Epithelial cell of esophagus (primary cell): ENCODE measurements around the gene FN3KRP.

Experiments used
- DNase-seq: peaks from one replicate; pipeline ENCODE4 v3.0.0; 2010; ENCODE audit warnings: low read depth
- H3K4me3 ChIP-seq: 2 replicates; pipeline ENCODE4 v1.5.1; 2011; ENCODE audit warnings: mild to moderate bottlenecking, low read length, control low read depth
- TF ChIP-seq, protein P1 (sequence below): IDR thresholded peaks from 2 replicates; pipeline ENCODE4 v1.5.1; 2011; ENCODE audit warnings: low read depth, mild to moderate bottlenecking, low read length, control low read depth, inconsistent platforms; ENCODE audit not compliant: insufficient read depth; ENCODE audit errors: missing control alignments

The FN3KRP gene, protein sequence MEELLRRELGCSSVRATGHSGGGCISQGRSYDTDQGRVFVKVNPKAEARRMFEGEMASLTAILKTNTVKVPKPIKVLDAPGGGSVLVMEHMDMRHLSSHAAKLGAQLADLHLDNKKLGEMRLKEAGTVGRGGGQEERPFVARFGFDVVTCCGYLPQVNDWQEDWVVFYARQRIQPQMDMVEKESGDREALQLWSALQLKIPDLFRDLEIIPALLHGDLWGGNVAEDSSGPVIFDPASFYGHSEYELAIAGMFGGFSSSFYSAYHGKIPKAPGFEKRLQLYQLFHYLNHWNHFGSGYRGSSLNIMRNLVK

DNA sequence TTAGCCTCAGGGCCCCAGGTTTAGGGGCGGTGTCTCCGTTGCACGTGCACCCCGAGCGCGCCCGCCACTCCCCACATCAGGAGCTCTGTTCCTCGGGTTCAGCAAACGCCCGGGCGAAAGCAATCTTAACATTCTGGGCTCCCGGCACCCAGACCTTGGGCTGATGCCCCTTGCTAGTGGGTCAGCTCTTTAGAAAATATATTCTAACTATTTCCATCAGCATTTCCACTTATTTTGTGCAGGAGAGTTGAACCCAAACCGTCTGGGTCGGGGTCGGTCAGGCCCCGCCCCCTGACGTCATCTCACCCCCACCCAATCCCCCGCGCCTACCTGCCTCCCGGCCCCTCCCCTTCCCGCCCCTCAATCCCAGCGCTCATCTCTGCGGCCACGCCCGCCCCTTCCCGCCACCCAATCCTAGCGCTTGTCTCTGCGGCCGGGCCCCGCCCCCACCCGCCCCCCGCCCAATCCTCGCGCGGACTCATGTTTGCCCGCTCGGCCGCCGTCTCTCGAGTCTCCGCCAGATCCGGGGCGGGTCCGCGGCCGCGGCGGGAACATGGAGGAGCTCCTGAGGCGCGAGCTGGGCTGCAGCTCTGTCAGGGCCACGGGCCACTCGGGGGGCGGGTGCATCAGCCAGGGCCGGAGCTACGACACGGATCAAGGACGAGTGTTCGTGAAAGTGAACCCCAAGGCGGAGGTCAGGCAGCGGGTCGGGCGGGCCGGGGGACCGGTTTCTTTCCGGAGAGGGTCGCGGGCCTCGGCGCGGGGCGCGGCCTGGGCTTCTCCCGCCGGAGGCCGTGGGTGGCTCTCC lies at the start of gene FN3KRP:
FN3KRP (plus strand) TSS at position 504 of the 808 bp plus-strand sequence; CDS start at position 554, 50 bp downstream.
- TF ChIP-seq, protein P1, sequence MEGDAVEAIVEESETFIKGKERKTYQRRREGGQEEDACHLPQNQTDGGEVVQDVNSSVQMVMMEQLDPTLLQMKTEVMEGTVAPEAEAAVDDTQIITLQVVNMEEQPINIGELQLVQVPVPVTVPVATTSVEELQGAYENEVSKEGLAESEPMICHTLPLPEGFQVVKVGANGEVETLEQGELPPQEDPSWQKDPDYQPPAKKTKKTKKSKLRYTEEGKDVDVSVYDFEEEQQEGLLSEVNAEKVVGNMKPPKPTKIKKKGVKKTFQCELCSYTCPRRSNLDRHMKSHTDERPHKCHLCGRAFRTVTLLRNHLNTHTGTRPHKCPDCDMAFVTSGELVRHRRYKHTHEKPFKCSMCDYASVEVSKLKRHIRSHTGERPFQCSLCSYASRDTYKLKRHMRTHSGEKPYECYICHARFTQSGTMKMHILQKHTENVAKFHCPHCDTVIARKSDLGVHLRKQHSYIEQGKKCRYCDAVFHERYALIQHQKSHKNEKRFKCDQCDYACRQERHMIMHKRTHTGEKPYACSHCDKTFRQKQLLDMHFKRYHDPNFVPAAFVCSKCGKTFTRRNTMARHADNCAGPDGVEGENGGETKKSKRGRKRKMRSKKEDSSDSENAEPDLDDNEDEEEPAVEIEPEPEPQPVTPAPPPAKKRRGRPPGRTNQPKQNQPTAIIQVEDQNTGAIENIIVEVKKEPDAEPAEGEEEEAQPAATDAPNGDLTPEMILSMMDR: no peak
- DNase-seq: peak; percentile 97
- peak within 1 kb of the TSS; percentile 83 for H3K4me3 ChIP-seq

DNA sequence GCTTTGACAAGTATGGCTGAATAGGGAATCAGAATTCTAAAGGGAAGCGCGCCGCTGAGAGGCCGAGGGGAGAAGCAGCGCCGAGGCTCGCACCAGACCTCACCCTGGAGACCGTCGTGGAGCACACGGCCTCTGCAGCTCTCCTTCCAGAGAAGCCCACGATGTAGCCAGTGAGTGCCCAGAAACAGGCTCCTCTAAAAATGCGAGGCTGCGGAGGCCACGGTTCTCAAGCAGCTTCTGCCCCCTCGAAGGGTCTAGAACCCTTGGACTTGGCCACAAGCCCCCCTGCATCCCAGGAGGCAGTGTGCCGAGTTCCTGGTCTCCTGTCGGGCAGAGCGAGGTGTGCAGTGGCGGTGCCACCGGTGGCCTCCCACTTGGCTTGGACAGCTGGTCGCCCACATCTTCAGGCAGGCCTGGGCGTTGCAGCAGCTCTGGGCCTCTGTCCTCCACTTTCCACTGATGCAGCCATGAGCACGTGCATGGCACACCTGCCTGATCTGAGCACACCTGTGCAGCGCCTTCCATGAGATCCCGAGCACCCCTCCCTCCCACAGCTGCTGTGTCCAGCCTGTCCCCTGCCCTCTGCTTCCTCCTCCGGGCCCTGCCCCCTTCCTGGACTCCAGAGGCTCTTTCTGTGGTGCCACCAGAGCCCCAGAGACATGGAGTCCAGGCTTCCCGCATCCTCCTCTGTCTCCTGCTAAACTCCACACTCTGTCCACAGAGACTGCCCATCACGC lies 49.4 kb upstream of the FN3KRP start:
- H3K4me3 ChIP-seq: no peak overlapping the region
- no peak for DNase-seq
- TF ChIP-seq, protein P1: no peak

DNA sequence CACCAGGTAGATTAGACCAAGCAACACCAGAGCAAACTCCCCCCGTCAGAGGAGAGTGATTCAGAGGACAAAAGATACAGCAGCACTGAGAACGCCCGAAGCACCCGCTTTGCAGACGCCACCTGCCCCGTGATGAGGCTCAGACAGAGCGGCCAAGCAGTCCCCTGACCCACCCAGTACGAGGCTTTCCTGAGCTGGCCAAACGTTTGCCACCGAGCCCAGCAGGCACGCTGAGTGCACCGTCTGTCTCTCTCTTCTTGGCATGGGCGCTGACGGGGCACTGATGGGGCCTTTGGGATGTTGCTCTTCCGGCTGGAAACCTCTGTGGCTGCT lies 48.9 kb upstream of the FN3KRP start:
- TF ChIP-seq, protein P1: no peak
- H3K4me3 ChIP-seq: no peak overlapping the region
- DNase-seq: no peak

DNA sequence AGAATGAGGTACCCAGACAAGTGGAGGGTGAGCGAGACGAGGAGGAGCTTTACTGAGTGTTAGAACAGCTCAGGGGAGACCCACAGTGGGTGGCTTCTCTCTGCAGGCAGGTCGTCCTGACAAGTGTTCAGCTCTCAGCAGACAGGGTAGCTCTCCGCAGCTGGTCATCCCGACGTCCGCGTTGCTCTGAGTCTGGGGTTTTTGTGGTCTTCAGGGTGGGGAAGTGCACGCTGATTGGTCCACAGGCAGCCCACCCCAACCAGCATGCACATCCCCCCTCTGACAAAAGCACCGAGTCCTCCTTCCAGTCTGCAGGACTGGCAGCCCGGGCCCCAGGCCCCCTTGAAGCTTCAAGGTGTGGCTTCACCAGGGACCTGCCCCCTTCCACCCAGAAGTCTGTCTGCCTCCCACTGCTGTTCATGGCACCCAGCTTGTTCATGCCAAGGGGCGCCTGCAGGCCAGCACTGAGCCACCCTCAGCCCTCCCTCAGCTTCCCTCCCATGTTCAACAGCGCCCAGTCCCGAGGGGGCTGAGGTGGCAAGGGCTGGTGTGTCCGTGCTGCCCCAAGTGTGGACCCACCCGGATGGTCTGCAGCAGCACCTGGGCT lies 48.4 kb upstream of the FN3KRP start:
- no peak for DNase-seq
- H3K4me3 ChIP-seq: no peak overlapping the region
- TF ChIP-seq, protein P1: no peak

DNA sequence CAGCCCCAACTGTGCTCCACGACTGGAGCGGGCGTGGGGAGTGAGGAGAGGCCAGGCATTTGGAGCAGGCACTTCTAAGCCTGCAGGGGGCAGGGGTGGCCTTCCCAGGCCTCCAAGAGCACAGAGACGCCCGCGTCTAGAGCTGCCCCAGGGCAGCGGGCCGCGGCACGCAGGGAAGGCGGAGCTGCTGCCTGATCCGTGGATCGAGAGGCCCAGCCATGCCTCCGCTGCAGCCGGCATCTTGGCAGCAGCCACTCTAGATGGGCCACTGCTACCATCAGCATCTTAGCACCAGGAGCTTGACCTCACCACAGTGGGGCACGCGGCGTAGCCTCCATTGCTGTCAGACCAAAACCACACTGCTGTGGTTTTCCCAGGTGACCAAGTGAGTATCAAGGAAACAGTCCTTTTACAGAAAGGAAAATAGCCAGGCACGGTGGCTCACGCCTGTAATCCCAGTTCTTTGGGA lies 47.8 kb upstream of the FN3KRP start:
- peak; percentile 62 for DNase-seq
- TF ChIP-seq, protein P1: peak; percentile 45
- no peak overlapping the region for H3K4me3 ChIP-seq

DNA sequence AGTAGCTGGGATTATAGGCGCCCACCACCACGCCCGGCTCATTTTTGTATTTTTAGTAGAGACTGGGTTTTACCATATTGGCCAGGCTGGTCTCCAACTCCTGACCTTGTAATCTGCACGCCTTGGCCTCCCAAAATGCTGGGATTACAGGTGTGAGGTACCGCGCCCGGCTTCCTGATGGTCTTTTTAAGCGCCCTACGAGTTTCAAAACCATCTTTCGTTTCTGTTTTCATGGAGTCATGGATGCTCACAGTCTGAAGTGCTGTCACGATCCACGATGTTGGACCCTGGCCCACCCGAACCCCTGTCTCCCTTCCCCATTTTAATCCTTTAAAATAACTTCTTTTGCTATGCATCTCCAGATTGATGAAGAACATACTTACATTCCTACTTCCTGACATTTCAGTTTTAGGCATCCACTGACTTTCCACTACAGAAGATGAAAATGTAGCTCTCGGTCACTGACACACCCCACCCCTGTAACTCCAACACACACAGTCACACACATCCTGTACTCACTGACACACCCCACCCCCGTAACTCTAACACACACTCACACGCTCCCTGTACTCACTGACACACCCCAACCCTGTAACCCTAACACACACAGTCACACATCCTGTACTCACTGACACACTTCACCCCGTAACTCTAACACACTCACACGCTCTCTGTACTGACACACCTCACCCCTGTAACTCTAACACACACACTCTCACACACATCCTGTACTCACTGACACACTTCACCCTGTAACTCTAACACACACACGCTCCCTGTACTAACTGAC lies 45.6 kb upstream of the FN3KRP start:
- TF ChIP-seq, protein P1: no peak
- DNase-seq: no peak
- no peak overlapping the region for H3K4me3 ChIP-seq
